Measurements from ENCODE around the gene TBC1D22A.

The TBC1D22A gene

GRCh38 chr22:47124451-47124881, 362.0 kb downstream of the TBC1D22A start:
- Histone ChIP-seq H2AFZ (ENCODE audit: low read length) (no peak overlapping the region), H3K9me2 (replicated peaks; ENCODE audit: insufficient read depth, low read length) (no peaks in the 10 kb centered on the region), H3K79me2 (ENCODE audit: low read length) (no peaks in the 10 kb centered on the region), H3K4me3 (ENCODE audit: low read length) (no peak overlapping the region), H3F3A (ENCODE audit: insufficient read depth, low read length) (no peaks in the 10 kb centered on the region), H3K4me2 (ENCODE audit: low read depth, low read length) (no peak overlapping the region), H3K27me3 (replicated peaks; ENCODE audit: insufficient read depth, low read length) (no peaks in the 10 kb centered on the region), H3K4me1 (ENCODE audit: low read length) (no peaks in the 10 kb centered on the region), H4K20me1 (ENCODE audit: insufficient read depth, low read length) (no peaks in the 10 kb centered on the region), H3K27ac (ENCODE audit: low read length) (no peak overlapping the region), H3K9me3 (replicated peaks; ENCODE audit: insufficient read depth, low read length) (no peaks in the 10 kb centered on the region), H3K9ac (ENCODE audit: low read length) (no peak overlapping the region), H3K36me3 (replicated peaks; ENCODE audit: insufficient read depth, low read length) (no peaks in the 10 kb centered on the region)
- TF ChIP-seq EZH2phosphoT487 (IDR thresholded peaks at IDR 0.05; ENCODE audit: low read length) (no peak), EZH2 (optimal IDR thresholded peaks at IDR 0.05; ENCODE audit: low read depth, low read length) (no peak), CTCF (IDR thresholded peaks at IDR 0.05; ENCODE audit: low read length) (no peak)
- no peak for DNase-seq

GRCh38 chr22:47124961-47125360, 362.5 kb downstream of the TBC1D22A start:
- no peak overlapping the region for H3K27ac ChIP-seq (ENCODE audit: low read length)
- no peaks in the 10 kb centered on the region for H3K36me3 ChIP-seq (replicated peaks; ENCODE audit: insufficient read depth, low read length)
- no peaks in the 10 kb centered on the region for H4K20me1 ChIP-seq (ENCODE audit: insufficient read depth, low read length)
- no peak overlapping the region for H3K9ac ChIP-seq (ENCODE audit: low read length)
- no peaks in the 10 kb centered on the region for H3K79me2 ChIP-seq (ENCODE audit: low read length)
- no peak overlapping the region for H2AFZ ChIP-seq (ENCODE audit: low read length)
- no peaks in the 10 kb centered on the region for H3K27me3 ChIP-seq (replicated peaks; ENCODE audit: insufficient read depth, low read length)
- no peak for TF ChIP-seq EZH2 (optimal IDR thresholded peaks at IDR 0.05; ENCODE audit: low read depth, low read length)
- TF ChIP-seq CTCF (IDR thresholded peaks at IDR 0.05; ENCODE audit: low read length), result no peak
- no peak for TF ChIP-seq EZH2phosphoT487 (IDR thresholded peaks at IDR 0.05; ENCODE audit: low read length)
- no peak overlapping the region for H3K4me2 ChIP-seq (ENCODE audit: low read depth, low read length)
- no peaks in the 10 kb centered on the region for H3K4me1 ChIP-seq (ENCODE audit: low read length)
- H3K9me3 ChIP-seq (replicated peaks; ENCODE audit: insufficient read depth, low read length), result no peaks in the 10 kb centered on the region
- DNase-seq, result no peak
- H3K9me2 ChIP-seq (replicated peaks; ENCODE audit: insufficient read depth, low read length), result no peaks in the 10 kb centered on the region
- no peaks in the 10 kb centered on the region for H3F3A ChIP-seq (ENCODE audit: insufficient read depth, low read length)
- no peak overlapping the region for H3K4me3 ChIP-seq (ENCODE audit: low read length)

- Histone ChIP-seq H3K4me3 (ENCODE audit: low read length) (no peak overlapping the region), H4K20me1 (ENCODE audit: insufficient read depth, low read length) (no peaks in the 10 kb centered on the region), H3K27me3 (replicated peaks; ENCODE audit: insufficient read depth, low read length) (no peaks in the 10 kb centered on the region), H3K4me2 (ENCODE audit: low read depth, low read length) (no peak overlapping the region), H3F3A (ENCODE audit: insufficient read depth, low read length) (no peaks in the 10 kb centered on the region), H3K9me2 (replicated peaks; ENCODE audit: insufficient read depth, low read length) (no peaks in the 10 kb centered on the region), H3K4me1 (ENCODE audit: low read length) (no peaks in the 10 kb centered on the region), H3K27ac (ENCODE audit: low read length) (no peak overlapping the region), H3K9ac (ENCODE audit: low read length) (no peak overlapping the region), H3K79me2 (ENCODE audit: low read length) (no peaks in the 10 kb centered on the region), H3K9me3 (replicated peaks; ENCODE audit: insufficient read depth, low read length) (no peaks in the 10 kb centered on the region), H3K36me3 (replicated peaks; ENCODE audit: insufficient read depth, low read length) (no peaks in the 10 kb centered on the region), H2AFZ (ENCODE audit: low read length) (no peak overlapping the region)
- TF ChIP-seq EZH2phosphoT487 (IDR thresholded peaks at IDR 0.05; ENCODE audit: low read length) (no peak), CTCF (IDR thresholded peaks at IDR 0.05; ENCODE audit: low read length) (no peak), EZH2 (optimal IDR thresholded peaks at IDR 0.05; ENCODE audit: low read depth, low read length) (no peak)
- DNase-seq, result no peak
These were observed 363.2 kb downstream of the TBC1D22A start for GRCh38 chr22:47125603-47126002.
